K562 (cell line): Measurements from ENCODE around the gene ZC3H12A. TPM values are rescaled to one million over a fixed set of nuclear protein-coding genes. Genes with fewer than 3 reads are reported as not detected.

ENCODE experiments used
- CBFA2T3 ChIP-seq: fragments of 450-650 bp; IDR thresholded peaks from 2 replicates; pipeline ENCODE4 v1.6.1; 2017
- CLOCK ChIP-seq: fragments of 250-450 bp; sonication (Bioruptor Pico); IDR thresholded peaks from 2 replicates; pipeline ENCODE4 v1.4.0; 2020; ENCODE audit warnings: mild to moderate bottlenecking, moderate library complexity, borderline replicate concordance
- HMGN3 ChIP-seq: IDR thresholded peaks from 2 replicates; pipeline ENCODE4 v1.6.1; 2011; ENCODE audit warnings: borderline replicate concordance, low read depth, mild to moderate bottlenecking, mixed read lengths, low read length; ENCODE audit not compliant: insufficient read length; ENCODE audit errors: extremely low read depth
- HNRNPH1 ChIP-seq: fragments of 200-400 bp; formaldehyde crosslinking; optimal IDR thresholded peaks from 2 replicates; pipeline ENCODE3; 2017; ENCODE audit warnings: low read depth, mild to moderate bottlenecking, low read length, moderate library complexity
- JUNB ChIP-seq: fragments of 450-650 bp; formaldehyde crosslinking; conservative IDR thresholded peaks from 2 replicates; pipeline ENCODE4 v1.4.0; 2020; ENCODE audit warnings: mild to moderate bottlenecking
- MNT ChIP-seq, 2 experiments: fragments of 450-650 bp; conservative IDR thresholded peaks; 2 replicates each; pipeline ENCODE4 v1.6.1; 2017; ENCODE audit warnings: mild to moderate bottlenecking in 2 of 2, moderate library complexity in 2 of 2
- PYGO2 ChIP-seq: fragments of 450-650 bp; IDR thresholded peaks from 2 replicates; pipeline ENCODE4 v1.6.1; 2016; ENCODE audit warnings: mild to moderate bottlenecking, missing genetic modification characterization, moderate library complexity, missing compliant biosample characterization
- TCF7L2 ChIP-seq: fragments of 150-350 bp; IDR thresholded peaks from 2 replicates; pipeline ENCODE4 v1.6.1; 2016; ENCODE audit warnings: low read depth, mild to moderate bottlenecking, low read length, moderate library complexity
- TRIM24 ChIP-seq, 2 experiments: fragments of 450-650 bp; IDR thresholded peaks; 2 replicates each; pipeline ENCODE4 v1.6.1; 2016
- VEZF1 ChIP-seq: fragments of 200-800 bp; sonication (Bioruptor generic); IDR thresholded peaks from 2 replicates; pipeline ENCODE4 v1.6.1; 2017; ENCODE audit warnings: missing genetic modification characterization, missing compliant biosample characterization
- ZNF282 ChIP-seq: sonication (generic); formaldehyde crosslinking; IDR thresholded peaks from 2 replicates; pipeline ENCODE4 v1.8.1; 2023; ENCODE audit warnings: missing genetic modification reagents
- ZNF740 ChIP-seq, 3 experiments: fragments of 200-800 bp in 1 of 3; sonication (Bioruptor generic) in 1 of 3; sonication (generic) in 1 of 3; formaldehyde crosslinking in 1 of 3; IDR thresholded peaks; 2 replicates each; pipeline versions ENCODE4 v1.6.1 to v1.8.0; 2016 to 2022; ENCODE audit warnings: mild to moderate bottlenecking in 2 of 3, missing compliant biosample characterization in 2 of 3, missing genetic modification characterization in 2 of 3, missing genetic modification reagents in 1 of 3
- polyA plus RNA-seq, 8 experiments: library from polyadenylated mRNA; depleted of rRNA in 4 of 8; stranded (reverse) in 5 of 8; unstranded in 3 of 8; fragments of >200 nt; fragmentation: Nextera tagmentation in 2 of 8; fragmentation: Illumina TruSeq in 1 of 8; extraction: Ambion mirVana in 2 of 8; extraction: Trizol in 1 of 8; gene quantifications; 2 replicates each; pipeline versions ENCODE4 v1.2.1 to v1.2.3, GENCODE V29; 2011 to 2014; ENCODE audit warnings: inconsistent platforms in 1 of 8, missing spikeins in 1 of 8
- total RNA-seq, 7 experiments: library from RNA; depleted of rRNA in 6 of 7; stranded (reverse); fragments of >200 nt in 6 of 7; fragmentation: Illumina TruSeq in 2 of 7; extraction: Trizol in 2 of 7; gene quantifications; 2 replicates each; pipeline versions ENCODE4 v1.2.1 to v1.2.3, GENCODE V29; 2011 to 2021; ENCODE audit warnings: low replicate concordance in 1 of 7
- TF ChIP-seq, protein P1 (sequence below): fragments of 450-650 bp; formaldehyde crosslinking; conservative IDR thresholded peaks from 2 replicates; pipeline ENCODE4 v1.4.0; 2022; ENCODE audit warnings: mild to moderate bottlenecking, missing genetic modification characterization

The ZC3H12A gene
- total and polyA plus RNA-seq, 9 of the 15 experiments (the other 6 are each of a cell fraction or from before 2014, with no cell fraction given), result 0.14 to 9.4 (median 6.7) TPM

- no peak for TF ChIP-seq TRIM24 (IDR thresholded peaks at IDR 0.05)
- TF ChIP-seq JUNB (CRISPR knock-in tag), result no peak
- TF ChIP-seq, protein P1, sequence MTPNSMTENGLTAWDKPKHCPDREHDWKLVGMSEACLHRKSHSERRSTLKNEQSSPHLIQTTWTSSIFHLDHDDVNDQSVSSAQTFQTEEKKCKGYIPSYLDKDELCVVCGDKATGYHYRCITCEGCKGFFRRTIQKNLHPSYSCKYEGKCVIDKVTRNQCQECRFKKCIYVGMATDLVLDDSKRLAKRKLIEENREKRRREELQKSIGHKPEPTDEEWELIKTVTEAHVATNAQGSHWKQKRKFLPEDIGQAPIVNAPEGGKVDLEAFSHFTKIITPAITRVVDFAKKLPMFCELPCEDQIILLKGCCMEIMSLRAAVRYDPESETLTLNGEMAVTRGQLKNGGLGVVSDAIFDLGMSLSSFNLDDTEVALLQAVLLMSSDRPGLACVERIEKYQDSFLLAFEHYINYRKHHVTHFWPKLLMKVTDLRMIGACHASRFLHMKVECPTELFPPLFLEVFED, result no peak
- TF ChIP-seq CBFA2T3, result no peak
- TF ChIP-seq TCF7L2, result no peak
- no peak for TF ChIP-seq HMGN3
- TF ChIP-seq ZNF282 (CRISPR knock-in tag), result no peak
- no peak for TF ChIP-seq HNRNPH1
- TF ChIP-seq CLOCK (CRISPR knock-in tag), result no peak
- TF ChIP-seq ZNF740 (CRISPR knock-in tag; IDR thresholded peaks at IDR 0.05), result no peak; the same call in 1 of the 2 replicates
- TF ChIP-seq ZNF740 (tag; IDR thresholded peaks at IDR 0.05), result no peak
- no peak for TF ChIP-seq VEZF1 (CRISPR knock-in tag)
- TF ChIP-seq MNT (conservative IDR thresholded peaks at IDR 0.05), result no peak
- no peak for TF ChIP-seq PYGO2 (tag)
These were observed 12.6 kb downstream of the ZC3H12A start (continued) for GRCh38 chr1:37486680-37487618.
